ENCODE data around the gene IL1RAP. TPM values are rescaled to one million over a fixed set of nuclear protein-coding genes. Genes with fewer than 3 reads are reported as not detected.

IL1RAP gene
- total and polyA plus RNA-seq, 2 experiments from 2014 or later, result 3.6 to 5.0 TPM

DNA sequence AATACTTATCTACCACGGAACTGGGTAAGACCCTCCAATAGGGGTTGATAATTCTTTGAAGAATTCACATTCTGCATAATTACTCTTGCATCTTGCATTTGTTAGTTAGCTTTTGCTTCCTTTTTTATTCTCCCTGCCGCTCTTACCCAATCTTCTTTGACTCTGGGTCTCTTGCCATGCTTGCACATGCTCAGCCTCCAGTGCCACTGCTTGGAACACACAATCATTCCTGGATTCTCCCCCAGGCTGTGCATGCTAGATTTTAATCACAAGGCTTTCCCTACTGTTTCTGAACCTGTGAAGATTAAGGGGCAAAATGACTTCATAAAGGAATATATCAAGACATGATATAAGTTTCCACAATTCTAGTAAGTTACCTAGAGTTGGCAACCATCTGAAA, 133.1 kb downstream of the IL1RAP start:
- H3K27ac Mint-ChIP-seq, result peak overlapping the region; percentile 97
- Histone ChIP-seq H2AFZ (no peak overlapping the region), H3K27me3 (ENCODE audit: insufficient read depth) (no peaks in the 10 kb centered on the region), H3K4me2 (0 out of 2 replicates have a peak overlapping the region, but pooled peaks have one; percentile 56), H3K27ac (ENCODE audit: low read depth) (no peak overlapping the region), H3F3A (replicated peaks; ENCODE audit: low read depth) (no peaks in the 10 kb centered on the region), H3K4me1 (ENCODE audit: insufficient read depth) (peaks cover 23% of the 10 kb centered on the region), H3K9me2 (ENCODE audit: insufficient read depth) (no peaks in the 10 kb centered on the region), H3K4me3 (no peak overlapping the region), H3K36me3 (ENCODE audit: insufficient read depth) (no peaks in the 10 kb centered on the region), H4K20me1 (replicated peaks; ENCODE audit: insufficient read depth) (no peaks in the 10 kb centered on the region), H3K79me2 (replicated peaks; ENCODE audit: insufficient read depth) (no peaks in the 10 kb centered on the region)
- H3K9me3 Mint-ChIP-seq, result no peaks in the 10 kb centered on the region
- H3K4me3 Mint-ChIP-seq, result no peak overlapping the region
- DNase-seq (ENCODE audit: low spot score), result no peak
- peaks cover 29% of the 10 kb centered on the region for H3K4me1 Mint-ChIP-seq
- H3K27me3 Mint-ChIP-seq (ENCODE audit: insufficient read depth, low read depth, poor library complexity), result no peaks in the 10 kb centered on the region
- no peaks in the 10 kb centered on the region for H3K36me3 Mint-ChIP-seq (ENCODE audit: low read depth)
- ATAC-seq, result no peak
- no peak for TF ChIP-seq EZH2 (IDR thresholded peaks at IDR 0.05; ENCODE audit: low read depth, unreplicated experiment)
- no peak for TF ChIP-seq POLR2AphosphoS5 (IDR thresholded peaks at IDR 0.05; ENCODE audit: low read depth)
- no peak for TF ChIP-seq REST (IDR thresholded peaks at IDR 0.05; ENCODE audit: unreplicated experiment)

DNA sequence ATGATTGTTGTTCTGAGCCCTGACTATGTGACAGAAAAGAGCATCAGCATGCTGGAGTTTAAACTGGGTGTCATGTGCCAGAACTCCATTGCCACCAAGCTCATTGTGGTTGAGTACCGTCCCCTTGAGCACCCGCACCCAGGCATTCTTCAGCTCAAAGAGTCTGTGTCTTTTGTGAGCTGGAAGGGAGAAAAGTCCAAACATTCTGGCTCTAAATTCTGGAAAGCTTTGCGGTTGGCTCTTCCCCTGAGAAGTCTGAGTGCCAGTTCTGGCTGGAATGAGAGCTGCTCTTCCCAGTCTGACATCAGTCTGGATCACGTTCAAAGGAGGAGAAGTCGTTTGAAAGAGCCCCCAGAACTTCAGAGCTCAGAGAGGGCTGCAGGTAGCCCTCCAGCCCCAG, 142.0 kb downstream of the IL1RAP start:
- no peak overlapping the region for H3K4me3 Mint-ChIP-seq
- no peaks in the 10 kb centered on the region for H3K79me2 ChIP-seq (replicated peaks; ENCODE audit: insufficient read depth)
- H2AFZ ChIP-seq, result no peak overlapping the region
- no peaks in the 10 kb centered on the region for H3K9me3 Mint-ChIP-seq
- TF ChIP-seq, protein P1, sequence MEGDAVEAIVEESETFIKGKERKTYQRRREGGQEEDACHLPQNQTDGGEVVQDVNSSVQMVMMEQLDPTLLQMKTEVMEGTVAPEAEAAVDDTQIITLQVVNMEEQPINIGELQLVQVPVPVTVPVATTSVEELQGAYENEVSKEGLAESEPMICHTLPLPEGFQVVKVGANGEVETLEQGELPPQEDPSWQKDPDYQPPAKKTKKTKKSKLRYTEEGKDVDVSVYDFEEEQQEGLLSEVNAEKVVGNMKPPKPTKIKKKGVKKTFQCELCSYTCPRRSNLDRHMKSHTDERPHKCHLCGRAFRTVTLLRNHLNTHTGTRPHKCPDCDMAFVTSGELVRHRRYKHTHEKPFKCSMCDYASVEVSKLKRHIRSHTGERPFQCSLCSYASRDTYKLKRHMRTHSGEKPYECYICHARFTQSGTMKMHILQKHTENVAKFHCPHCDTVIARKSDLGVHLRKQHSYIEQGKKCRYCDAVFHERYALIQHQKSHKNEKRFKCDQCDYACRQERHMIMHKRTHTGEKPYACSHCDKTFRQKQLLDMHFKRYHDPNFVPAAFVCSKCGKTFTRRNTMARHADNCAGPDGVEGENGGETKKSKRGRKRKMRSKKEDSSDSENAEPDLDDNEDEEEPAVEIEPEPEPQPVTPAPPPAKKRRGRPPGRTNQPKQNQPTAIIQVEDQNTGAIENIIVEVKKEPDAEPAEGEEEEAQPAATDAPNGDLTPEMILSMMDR (conservative IDR thresholded peaks at IDR 0.05; ENCODE audit: low read depth in 2 of 2), result no peak
- no peak for TF ChIP-seq CREB1 (CRISPR knock-in tag; IDR thresholded peaks at IDR 0.05; ENCODE audit: low read depth)
- no peak for TF ChIP-seq NANOG (IDR thresholded peaks at IDR 0.05; ENCODE audit: borderline replicate concordance)
- no peak for TF ChIP-seq JUNB (IDR thresholded peaks at IDR 0.05; ENCODE audit: unreplicated experiment)
- no peaks in the 10 kb centered on the region for H3K27me3 ChIP-seq (ENCODE audit: insufficient read depth)
- H4K20me1 ChIP-seq (replicated peaks; ENCODE audit: insufficient read depth), result no peaks in the 10 kb centered on the region
- H3K4me2 ChIP-seq, result no peak overlapping the region
- no peaks in the 10 kb centered on the region for H3K36me3 Mint-ChIP-seq (ENCODE audit: low read depth)
- DNase-seq (ENCODE audit: low spot score) (no peak), ATAC-seq (no peak)
- no peaks in the 10 kb centered on the region for H3F3A ChIP-seq (replicated peaks; ENCODE audit: low read depth)
- no peak overlapping the region for H3K27ac ChIP-seq (ENCODE audit: low read depth)
- no peaks in the 10 kb centered on the region for H3K4me1 Mint-ChIP-seq
- no peaks in the 10 kb centered on the region for H3K27me3 Mint-ChIP-seq (ENCODE audit: insufficient read depth, low read depth, poor library complexity)
- no peak overlapping the region for H3K27ac Mint-ChIP-seq
- H3K4me3 ChIP-seq, result no peak overlapping the region
- H3K9me2 ChIP-seq (ENCODE audit: insufficient read depth), result no peaks in the 10 kb centered on the region
- no peaks in the 10 kb centered on the region for H3K4me1 ChIP-seq (ENCODE audit: insufficient read depth)
- H3K36me3 ChIP-seq (ENCODE audit: insufficient read depth), result 0 out of 2 replicates have a peak, but pooled peaks cover 3% of the 10 kb centered on the region
